HG02798 (cell line): ENCODE measurements around the gene DUSP23.

Experiments used
- ATAC-seq: cut with Tn5 transposase; IDR thresholded peaks from one replicate; pipeline ENCODE4 v1.9.1; 2021; ENCODE audit warnings: mild to moderate bottlenecking; ENCODE audit not compliant: unreplicated experiment, poor library complexity

Gene DUSP23

DNA sequence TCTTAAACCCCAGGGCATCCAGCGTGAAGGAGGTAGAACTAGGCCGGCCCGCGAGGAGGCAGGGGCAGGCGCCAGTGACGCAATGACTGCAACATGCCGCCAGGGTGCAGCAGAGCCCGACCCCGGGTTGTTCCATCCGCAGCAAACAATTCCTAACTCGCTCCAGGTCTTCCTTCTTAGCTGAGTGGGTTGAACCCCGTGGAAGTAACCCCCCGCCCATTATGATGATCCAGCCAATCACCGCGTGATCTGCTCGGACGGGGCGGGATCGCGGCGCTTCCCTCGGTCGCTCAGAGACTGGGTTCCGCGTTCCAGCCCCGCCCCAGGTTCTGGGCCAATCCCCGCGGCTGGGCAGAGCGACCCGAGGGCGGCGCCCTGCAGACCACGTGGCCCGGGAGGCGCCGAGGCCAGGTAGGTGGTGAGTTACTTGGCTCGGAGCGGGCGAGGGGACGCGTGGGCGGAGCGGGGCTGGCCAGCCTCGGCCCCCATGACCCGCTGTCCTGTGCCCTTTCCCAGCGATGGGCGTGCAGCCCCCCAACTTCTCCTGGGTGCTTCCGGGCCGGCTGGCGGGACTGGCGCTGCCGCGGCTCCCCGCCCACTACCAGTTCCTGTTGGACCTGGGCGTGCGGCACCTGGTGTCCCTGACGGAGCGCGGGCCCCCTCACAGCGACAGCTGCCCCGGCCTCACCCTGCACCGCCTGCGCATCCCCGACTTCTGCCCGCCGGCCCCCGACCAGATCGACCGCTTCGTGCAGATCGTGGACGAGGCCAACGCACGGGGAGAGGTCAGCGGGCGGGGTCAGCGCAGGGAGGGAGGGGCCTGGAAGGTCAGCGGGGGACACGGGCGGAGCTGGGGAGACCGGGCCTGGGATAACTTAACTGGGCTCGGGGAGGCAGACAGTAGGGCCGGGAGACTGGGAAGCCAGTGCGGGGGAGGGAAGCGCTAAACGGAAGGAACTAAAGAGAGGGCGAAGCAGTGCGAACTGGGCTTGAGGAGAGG is at the start of gene DUSP23:
Gene DUSP23 (plus strand): TSS at position 380 of the 1,000 bp plus-strand sequence. CDS start 139 bp downstream, at position 519.
- peak; percentile 99 for ATAC-seq

DNA sequence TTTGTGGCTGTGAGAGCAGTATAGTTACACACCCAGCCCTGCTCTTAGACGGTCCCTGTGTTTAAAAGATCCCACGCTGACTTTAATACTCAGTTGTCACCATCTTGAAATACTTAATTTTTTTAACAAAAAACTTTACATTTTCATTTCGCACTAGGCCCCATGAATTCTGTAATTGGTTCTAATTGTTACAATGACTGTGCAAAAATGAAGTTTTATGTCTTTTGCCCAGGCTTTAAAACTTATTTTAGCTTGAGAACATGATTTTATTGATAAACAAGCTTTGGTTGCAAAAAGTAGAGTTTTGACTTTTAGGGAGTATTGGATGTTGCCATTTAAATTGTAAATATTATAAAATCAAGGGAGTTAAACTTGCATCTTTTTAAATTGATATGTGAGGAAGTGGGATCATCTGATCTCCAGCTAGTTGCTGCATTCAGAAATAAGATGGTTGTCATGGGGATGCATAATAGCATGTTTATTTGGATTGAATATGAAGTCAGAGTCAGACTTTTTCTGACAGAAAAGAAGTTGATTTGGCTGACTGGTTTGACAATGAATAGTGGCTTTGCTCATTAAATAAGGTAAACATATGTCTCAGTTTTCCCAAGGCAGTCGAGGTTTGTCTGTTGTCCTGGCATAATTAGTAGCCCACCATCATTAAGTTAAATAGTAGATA is 43.4 kb upstream of the DUSP23 start:
- ATAC-seq = no peak

DNA sequence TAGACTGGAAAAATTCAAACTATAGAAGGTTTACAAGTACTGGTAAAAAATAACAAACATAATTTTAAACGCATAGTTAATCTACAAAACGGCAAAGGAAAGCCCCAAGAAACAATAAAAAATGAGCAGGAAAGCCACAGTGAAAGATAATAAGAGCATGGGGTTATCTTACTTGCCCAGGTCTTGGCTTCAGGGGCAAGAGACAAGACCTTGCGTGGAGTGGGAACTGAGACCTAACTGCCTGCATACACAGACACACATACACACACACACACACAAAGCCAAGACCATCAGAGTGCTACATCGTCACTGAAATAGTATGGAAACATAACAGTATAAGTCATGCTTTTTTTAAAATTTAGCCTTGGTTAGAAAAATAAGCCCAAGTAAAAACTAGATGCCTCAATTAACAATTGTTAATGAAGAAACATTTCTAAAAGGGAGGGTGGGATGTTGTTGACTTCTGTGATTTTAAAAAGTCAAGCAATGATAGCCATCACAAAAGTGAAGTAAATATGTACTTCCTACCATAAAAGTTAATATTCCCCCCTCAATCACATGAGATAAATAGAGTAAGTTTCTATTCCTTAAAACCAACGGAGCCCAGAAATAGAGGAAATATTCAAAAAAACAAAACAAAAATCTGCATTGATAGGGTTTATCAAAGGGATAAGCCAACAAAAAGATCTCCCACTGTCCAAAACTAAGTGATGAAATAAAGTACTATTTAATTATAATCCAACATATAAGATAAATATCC is 36.9 kb upstream of the DUSP23 start:
- ATAC-seq = no peak

DNA sequence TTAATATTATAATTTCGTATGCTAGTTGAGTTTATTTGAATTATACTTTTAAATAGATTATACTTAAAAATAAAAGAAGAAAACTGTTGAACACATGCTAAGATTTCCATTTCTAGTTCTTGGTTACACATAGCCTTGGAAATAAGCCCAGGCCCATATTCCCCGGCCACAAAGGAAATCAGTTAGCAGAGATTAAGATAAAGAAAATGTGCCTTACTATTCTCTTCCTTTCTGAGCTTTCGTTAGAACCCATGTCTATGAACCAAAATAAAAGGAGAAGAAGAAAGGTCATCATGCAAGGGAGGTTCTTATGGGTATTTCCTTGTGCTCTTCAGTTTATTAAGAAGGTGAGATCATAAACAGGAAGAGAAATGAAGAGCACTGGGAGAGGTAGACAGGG is 34.1 kb upstream of the DUSP23 start:
- no peak for ATAC-seq

DNA sequence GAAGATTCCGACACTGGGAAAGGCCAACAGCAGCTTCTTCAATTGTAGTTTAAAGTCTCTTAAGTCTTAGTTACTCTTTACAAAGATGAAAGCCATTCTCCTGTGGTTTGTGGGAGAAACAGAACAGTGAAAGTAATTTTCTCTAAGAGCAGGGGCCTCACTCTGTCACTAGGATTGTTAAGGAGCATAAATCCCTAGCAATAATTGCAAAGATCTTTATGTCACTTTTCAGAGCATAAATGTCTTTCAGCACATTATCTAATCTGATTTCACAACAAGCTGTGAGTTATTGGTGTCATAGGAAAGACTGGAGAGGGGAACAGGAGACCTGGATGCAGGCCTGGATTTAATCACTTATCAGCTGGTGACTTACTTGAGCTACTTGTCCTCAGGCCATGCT is 32.4 kb upstream of the DUSP23 start:
- no peak for ATAC-seq

DNA sequence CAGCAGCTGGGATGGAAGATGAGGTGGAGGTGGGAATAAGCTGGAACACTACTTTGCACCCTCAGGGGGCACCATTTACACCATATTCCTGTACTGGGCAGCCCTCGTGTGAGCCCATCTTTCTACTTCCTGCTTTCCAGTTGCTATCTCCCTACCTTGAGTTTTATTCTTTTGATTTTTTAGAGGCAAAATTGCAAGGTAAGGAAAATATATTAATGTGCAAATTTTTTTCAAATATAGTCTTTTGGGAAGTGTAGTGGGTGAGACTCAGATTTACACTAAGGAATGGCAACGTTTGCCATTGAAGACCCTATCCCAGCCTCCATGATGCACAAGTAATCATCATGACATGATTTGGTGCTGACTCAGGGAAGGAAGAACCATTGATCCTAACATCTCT is 31.1 kb upstream of the DUSP23 start:
- ATAC-seq = no peak

DNA sequence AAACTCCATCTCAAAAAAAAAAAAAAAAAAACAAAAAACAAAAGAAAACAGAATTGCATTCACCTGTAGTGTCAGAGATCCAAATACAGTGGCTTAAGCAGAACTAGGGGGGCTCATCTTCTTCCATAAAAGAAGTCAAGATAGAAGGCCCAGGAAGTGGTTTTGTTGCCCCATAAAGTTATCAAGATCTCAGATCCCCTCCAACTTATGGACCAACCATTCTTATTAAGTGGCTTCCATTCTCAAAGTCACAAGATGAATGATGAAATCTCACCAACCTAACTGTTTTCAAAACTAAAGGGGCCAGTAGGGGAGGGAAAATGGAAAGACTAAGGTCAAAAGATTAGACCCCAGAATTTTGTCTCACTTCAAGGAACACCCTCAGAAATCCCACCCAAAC is 30.1 kb upstream of the DUSP23 start:
- no peak for ATAC-seq

DNA sequence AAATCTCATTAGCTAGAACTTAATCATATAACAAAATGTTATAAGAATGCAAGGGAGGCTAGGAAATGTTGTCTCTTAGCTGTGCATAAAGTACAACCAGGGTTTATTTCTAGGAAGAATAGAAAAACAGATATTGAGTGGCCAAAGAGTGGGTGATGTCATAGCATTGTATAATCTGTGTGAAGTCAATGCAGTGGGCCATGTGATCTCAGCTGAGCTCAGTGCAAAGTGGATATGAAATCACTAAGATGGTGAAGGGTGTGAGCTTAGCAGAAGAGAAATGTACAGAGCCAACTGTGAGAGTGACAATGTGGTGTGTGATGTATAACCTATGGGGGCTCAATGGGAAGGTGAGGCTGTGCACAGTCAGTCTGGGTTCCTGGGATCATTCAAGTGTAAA is 29.7 kb upstream of the DUSP23 start:
- ATAC-seq = no peak

DNA sequence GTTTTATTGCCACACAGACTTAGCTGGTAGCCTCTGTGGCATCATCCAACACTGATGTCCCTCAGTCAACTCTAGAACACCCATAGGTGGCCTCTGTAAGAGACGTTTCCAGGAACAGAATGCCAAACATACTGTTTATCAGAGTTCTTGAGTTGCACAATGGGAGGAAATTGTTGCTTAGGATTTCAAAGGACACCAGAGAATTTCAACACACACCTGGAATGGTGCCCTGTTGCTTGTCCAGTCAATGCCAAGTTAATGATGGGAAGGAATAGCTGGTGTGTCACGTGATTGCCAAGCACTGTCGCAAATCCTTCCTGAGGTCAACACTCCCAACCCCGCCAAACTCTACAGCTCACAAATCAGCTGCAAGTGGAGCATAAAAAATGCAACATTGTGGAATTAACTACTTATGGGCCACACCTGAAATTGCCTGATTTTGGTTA is 28.6 kb upstream of the DUSP23 start:
- ATAC-seq = no peak

DNA sequence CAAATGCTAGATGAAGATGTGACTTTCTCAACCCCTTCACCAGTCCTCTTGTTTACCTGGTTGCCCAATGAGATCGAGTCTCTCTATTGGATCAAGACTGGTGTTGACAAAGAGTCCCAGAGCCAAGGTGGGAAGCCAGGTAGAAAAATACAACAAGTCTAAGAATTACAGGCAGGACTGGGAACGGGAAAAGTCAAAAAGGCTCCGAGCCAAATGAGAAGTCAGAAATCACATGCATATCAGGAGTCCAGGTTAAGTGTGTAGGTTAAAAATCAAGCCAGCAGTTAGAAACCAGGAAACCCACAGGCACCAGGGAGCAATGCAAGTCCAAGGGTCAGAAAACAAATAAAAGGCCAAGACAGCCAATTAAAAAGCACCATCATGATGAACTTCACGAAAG is 27.4 kb upstream of the DUSP23 start:
- no peak for ATAC-seq

DNA sequence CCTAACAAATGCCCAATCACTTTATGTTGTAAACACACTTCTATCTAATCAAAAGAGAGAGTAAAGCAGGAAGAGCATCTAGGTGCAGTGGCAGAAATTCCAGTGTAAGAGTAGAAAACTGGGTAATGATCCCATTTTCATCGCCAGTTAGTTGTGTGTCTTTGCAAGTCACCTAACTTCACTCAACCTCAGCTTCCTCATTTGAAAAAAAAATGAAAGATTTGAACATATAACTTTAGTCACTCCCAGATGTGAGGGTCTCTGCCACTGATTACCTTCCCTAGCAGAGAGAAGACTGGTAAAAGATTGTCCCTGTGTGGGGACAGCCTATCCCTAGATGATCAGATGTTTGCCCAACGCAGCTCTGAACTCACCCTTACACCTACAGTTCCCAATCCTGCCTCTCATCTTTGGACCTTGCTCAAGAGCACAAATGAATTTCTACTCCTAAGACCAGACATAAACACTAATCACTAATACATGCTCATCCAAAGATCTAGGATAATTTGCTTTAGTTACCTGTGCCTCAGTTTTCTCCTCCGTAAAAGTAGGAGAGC is 25.2 kb upstream of the DUSP23 start:
- no peak for ATAC-seq

DNA sequence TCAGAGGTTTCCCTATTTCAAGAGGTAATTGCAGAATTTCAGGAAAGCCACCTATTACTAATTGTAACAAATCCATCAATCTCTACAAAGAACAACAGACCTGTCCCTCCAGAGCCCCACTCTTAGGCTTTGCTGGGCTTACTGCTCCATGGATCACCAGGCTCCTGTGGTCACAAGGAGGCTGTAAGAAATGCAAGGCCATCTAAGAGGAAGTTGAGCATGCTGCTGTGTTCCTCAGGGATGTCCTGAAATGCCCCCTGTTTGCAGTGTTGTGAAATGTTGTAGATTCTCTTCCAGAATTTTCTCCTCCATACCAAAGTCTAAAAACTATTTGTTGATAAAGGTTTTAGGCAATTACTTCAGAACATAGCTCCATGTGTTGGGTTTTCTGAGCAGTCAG is 24.4 kb upstream of the DUSP23 start:
- ATAC-seq = no peak

DNA sequence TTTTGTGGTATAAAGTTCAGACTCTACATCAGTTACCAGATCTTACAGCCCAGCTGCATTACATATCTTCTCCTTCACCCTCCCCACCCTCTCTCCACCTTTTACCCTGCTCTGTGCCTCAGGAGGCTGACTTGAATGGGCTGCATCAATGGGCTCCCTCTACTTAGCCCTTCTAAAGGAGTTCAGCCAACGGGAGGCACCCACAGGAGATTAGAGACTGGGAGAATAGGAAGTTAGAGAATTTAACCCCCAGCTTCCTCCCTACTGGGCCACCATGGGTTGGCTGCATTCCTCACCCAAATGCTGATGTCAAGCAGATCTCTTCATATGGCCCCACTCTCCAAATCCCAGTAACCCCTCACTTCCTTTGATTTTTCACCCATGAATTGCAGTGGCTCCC is 17.1 kb upstream of the DUSP23 start:
- ATAC-seq = no peak

DNA sequence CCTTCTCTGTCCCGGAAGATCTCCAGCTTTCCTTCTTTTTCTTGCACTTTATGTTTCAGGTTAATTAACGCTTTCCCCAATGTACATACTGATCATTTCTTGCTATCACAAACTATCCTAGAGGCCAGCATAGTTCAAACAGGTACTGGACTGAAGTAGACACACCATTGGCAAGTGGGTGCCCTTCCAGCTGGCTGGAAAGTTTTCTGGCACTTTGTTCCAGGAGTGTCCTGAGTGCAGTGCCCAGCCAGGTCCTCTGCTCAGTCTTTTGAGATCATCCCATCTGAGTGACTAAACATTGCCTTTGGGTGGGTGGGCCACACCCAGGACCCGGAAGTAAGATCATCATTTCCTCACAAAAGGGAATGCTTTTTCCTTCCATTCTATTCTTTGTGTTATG is 15.0 kb upstream of the DUSP23 start:
- ATAC-seq = no peak

DNA sequence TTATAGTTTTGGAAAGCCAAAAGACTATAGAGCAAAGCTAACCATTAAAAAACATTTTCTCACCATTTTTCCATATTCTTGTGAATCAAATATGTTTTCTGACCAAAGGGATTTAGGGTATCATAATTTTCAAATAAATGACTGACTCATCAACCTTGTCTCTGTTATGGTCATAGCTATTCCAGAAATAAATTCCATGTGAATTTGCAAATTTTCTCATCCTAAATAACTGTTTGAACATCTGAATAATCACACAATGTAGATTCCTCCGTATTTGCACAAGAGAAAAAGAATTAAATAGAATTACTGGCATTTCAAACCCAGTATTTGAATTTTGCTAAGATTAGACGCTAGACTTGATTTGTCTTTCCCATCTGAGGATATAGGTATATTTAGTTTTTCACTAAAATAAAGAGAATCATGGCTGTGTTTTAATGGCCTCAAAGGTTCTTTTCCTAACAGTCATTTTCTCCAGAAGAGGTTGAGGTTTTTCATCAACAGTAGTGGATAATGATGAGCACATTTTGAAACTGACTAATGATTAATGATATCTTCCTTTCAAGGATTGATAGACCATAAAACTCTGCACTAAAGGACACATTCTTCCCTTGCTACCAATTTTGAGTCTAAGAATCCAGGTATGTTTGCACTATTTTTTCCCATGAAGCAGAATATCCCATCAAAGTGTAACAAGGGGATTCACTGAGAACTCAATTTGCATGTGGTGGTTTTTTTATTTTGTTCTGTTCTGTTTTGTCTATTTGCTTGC is 9.5 kb upstream of the DUSP23 start:
- ATAC-seq = no peak

DNA sequence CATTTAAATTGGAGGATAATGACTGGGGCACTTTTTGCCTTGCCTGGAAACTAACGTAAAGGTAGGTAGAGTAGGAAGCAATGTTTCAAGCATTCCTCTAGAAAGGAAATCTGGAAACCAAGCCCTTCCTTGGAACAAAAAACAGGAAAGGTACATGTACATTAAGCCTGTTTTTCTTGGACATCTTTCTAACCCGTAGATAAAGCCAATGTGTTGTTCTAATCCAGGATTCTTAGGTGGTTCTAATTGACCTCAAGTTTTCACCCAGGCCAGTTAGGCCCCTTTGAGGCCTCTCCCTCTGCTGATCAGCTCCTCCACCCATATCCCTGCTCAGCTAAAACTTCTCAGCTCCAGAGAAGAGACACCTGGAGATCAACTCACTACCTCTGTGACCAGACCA is 6.3 kb upstream of the DUSP23 start:
- ATAC-seq = no peak

DNA sequence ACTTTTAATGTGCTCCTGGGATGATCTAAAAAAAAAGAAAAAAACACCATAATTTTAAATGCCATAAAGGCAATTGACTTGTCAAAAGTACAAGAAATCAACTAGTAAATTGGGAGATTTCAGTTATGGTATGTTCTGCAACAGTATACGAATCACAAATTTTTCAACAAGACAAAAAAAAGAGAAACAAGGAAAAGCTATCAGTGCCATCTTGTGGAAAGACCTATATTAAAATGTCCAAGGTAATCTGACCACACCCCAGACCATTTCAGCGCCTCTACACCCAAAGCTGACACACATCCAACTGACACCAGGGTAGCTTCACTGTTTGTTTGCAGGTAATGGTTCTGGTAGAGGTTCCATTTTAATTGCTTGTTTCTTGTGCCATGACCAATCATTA is 5.0 kb upstream of the DUSP23 start:
- ATAC-seq = no peak

DNA sequence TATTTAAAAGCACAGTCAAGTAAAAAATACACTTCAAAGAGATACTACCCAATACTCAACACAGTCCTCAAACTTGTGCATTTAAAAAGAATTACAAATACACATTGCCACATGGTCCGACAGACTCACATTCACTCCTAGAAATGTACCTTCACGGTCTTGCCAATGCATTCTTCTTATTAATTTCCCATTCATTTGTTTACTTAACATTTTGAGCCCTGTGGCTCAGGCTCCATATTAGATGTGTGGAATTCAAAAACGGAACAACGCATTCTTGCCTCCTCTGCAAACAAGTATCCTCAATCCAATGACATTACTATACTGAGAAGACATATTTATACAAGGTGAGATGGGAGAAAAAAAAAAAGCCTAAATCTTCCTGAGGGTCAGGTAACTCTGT is 2.5 kb upstream of the DUSP23 start:
- ATAC-seq = no peak

DNA sequence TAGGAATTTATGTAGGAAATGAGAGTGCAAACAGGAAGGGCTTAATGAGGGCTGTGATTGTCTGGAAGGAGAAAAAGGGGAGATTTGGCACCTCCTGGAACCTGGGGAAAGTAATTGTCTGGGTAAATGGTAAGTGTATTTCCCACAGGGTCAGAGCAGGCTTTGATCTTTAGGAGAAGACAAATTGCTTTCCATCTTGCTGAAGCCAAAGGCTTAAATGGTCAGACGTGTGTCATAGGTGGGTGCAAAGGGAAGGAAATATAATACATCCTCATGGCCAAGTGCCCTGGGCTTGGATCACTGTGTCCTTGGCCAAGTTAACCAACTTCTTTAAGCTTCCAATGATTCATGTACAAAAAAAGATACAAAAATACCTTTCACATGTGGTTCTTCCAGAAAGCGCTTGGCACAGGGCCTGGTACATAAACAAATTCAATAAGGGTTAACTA is 1.3 kb upstream of the DUSP23 start:
- ATAC-seq = no peak

DNA sequence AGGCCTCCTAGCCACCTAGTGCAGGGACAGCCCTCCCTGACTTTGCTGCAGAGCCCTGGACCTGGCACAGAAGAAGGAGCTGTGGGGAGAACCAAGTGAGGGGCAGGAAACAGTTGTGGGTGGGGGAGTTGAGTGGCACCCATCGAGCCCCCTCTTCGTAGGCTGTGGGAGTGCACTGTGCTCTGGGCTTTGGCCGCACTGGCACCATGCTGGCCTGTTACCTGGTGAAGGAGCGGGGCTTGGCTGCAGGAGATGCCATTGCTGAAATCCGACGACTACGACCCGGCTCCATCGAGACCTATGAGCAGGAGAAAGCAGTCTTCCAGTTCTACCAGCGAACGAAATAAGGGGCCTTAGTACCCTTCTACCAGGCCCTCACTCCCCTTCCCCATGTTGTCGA is 1.2 kb downstream of the DUSP23 start:
- ATAC-seq = no peak
